A673 (cell line): ENCODE data around the gene KRT71.

Source experiments
- CTCF ChIP-seq: fragments of 300-800, 200-600 bp; sonication (generic); conservative IDR thresholded peaks from 2 replicates; pipeline ENCODE4 v1.5.1; 2017; ENCODE audit warnings: low read depth, mild to moderate bottlenecking, antibody characterized with exemption, low read length, moderate library complexity, mixed read lengths
- EZH2 ChIP-seq: fragments of 200-600 bp; sonication (generic); IDR thresholded peaks from 2 replicates; pipeline ENCODE4 v1.6.1; 2017; ENCODE audit warnings: borderline replicate concordance, low read depth, mild to moderate bottlenecking, mixed read lengths, antibody characterized with exemption, low read length; ENCODE audit not compliant: poor library complexity, severe bottlenecking

GRCh38 chr12:52552681-52553195, at the start of gene KRT71:
- TF ChIP-seq CTCF (no peak), EZH2 (no peak)
